ENCODE results near the gene MADCAM1.

Gene MADCAM1

DNA sequence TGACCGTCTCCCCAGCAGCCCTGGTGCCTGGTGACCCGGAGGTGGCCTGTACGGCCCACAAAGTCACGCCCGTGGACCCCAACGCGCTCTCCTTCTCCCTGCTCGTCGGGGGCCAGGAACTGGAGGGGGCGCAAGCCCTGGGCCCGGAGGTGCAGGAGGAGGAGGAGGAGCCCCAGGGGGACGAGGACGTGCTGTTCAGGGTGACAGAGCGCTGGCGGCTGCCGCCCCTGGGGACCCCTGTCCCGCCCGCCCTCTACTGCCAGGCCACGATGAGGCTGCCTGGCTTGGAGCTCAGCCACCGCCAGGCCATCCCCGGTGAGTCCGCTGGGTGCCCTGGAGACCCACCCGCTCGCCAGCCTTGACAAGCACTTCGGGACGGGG, 2.2 kb downstream of the MADCAM1 start:
- no peaks in the 10 kb centered on the region for H3K4me1 ChIP-seq (ENCODE audit: insufficient read depth, low read length)
- no peak overlapping the region for H3K4me3 ChIP-seq (ENCODE audit: low read length)
- H3K36me3 ChIP-seq (ENCODE audit: insufficient read depth, low read length), result no peaks in the 10 kb centered on the region
- H2AFZ ChIP-seq (ENCODE audit: low read depth, low read length), result no peak overlapping the region
- no peaks in the 10 kb centered on the region for H3K9me3 ChIP-seq (ENCODE audit: low read length)
- peaks cover 20% of the 10 kb centered on the region for H3K27me3 ChIP-seq (ENCODE audit: insufficient read depth, low read length)

- no peak overlapping the region for H2AFZ ChIP-seq (ENCODE audit: low read depth, low read length)
- H3K4me1 ChIP-seq (ENCODE audit: insufficient read depth, low read length), result no peaks in the 10 kb centered on the region
- H3K9me3 ChIP-seq (ENCODE audit: low read length), result no peaks in the 10 kb centered on the region
- no peaks in the 10 kb centered on the region for H3K36me3 ChIP-seq (ENCODE audit: insufficient read depth, low read length)
- no peak overlapping the region for H3K4me3 ChIP-seq (ENCODE audit: low read length)
- H3K27me3 ChIP-seq (ENCODE audit: insufficient read depth, low read length), result peaks cover 20% of the 10 kb centered on the region
Measured at GRCh38 chr19:498977-499623, 2.8 kb downstream of the MADCAM1 start.

GRCh38 chr19:501646-502045, 5.4 kb downstream of the MADCAM1 start:
- H3K4me1 ChIP-seq (ENCODE audit: insufficient read depth, low read length), result peaks cover 2% of the 10 kb centered on the region
- no peaks in the 10 kb centered on the region for H3K9me3 ChIP-seq (ENCODE audit: low read length)
- H2AFZ ChIP-seq (ENCODE audit: low read depth, low read length), result no peak overlapping the region
- no peak overlapping the region for H3K4me3 ChIP-seq (ENCODE audit: low read length)
- no peaks in the 10 kb centered on the region for H3K36me3 ChIP-seq (ENCODE audit: insufficient read depth, low read length)
- H3K27me3 ChIP-seq (ENCODE audit: insufficient read depth, low read length), result peaks cover 20% of the 10 kb centered on the region

DNA sequence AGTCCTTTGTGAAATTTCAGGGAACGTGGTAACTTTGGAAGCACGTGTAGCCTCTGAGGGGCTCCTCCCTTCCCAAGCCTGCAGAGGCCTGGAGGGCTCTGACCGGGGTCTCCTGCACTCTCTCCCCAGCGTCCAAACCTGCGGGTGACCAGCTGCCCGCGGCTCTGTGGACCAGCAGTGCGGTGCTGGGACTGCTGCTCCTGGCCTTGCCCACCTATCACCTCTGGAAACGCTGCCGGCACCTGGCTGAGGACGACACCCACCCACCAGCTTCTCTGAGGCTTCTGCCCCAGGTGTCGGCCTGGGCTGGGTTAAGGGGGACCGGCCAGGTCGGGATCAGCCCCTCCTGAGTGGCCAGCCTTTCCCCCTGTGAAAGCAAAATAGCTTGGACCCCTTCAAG, 8.3 kb downstream of the MADCAM1 start:
- no peaks in the 10 kb centered on the region for H3K36me3 ChIP-seq (ENCODE audit: insufficient read depth, low read length)

DNA sequence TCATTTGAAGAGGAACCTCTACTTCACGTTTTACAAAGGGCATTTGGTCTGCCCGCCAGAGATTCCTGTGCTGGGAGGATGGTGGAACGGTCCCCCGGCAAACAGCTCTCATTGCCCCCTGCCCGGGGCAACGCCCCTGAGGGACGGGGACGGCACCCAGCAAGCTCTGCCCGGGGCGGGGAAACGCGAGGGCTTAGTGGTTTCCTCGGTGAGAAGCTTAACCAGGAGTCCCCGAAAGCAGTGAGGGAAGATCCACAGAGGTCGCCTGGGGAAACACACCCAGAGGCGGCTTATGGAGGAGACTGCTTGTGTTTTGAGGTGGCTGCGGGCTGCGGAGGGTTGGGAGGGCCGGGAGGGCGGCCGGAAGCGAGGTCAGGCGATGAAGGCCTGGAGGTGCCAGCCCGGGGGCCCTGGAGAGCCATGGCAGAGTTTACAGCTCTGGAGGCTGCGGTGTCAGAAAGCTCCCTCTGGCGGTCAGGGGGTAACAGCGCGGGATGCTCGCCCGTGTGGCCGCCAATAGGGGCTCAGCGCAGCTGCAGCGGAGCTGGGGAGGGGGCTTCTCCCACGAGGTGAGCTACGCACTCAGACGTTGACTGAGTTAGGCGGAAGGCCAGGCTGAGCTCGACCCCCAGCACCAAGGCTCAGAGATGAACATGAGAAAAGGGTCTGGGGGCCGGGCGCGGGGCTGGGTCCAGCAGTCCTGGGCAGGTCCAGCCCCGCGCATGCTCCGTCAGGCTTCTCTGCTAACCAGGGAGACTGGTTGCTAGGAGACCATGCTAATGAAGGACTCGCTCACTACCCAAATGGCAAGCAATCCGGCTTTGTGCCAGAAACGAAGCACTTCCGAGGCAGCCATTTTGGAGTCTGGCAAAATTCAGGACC, 10.4 kb downstream of the MADCAM1 start:
- peak overlapping the region; percentile 87 for H2AFZ ChIP-seq (ENCODE audit: low read depth, low read length)
- H3K9me3 ChIP-seq (ENCODE audit: low read length), result no peaks in the 10 kb centered on the region
- H3K27me3 ChIP-seq (ENCODE audit: insufficient read depth, low read length), result no peaks in the 10 kb centered on the region
- peaks cover 13% of the 10 kb centered on the region for H3K4me1 ChIP-seq (ENCODE audit: insufficient read depth, low read length)
- H3K36me3 ChIP-seq (ENCODE audit: insufficient read depth, low read length), result no peaks in the 10 kb centered on the region
- H3K4me3 ChIP-seq (ENCODE audit: low read length), result peak overlapping the region; percentile 73

More for the DNA sequence above, 8.3 kb downstream of the MADCAM1 start:
- Histone ChIP-seq H3K27me3 (ENCODE audit: insufficient read depth, low read length) (peaks cover 2% of the 10 kb centered on the region), H3K4me3 (ENCODE audit: low read length) (no peak overlapping the region), H3K9me3 (ENCODE audit: low read length) (no peaks in the 10 kb centered on the region), H2AFZ (ENCODE audit: low read depth, low read length) (no peak overlapping the region), H3K4me1 (ENCODE audit: insufficient read depth, low read length) (peaks cover 9% of the 10 kb centered on the region)

DNA sequence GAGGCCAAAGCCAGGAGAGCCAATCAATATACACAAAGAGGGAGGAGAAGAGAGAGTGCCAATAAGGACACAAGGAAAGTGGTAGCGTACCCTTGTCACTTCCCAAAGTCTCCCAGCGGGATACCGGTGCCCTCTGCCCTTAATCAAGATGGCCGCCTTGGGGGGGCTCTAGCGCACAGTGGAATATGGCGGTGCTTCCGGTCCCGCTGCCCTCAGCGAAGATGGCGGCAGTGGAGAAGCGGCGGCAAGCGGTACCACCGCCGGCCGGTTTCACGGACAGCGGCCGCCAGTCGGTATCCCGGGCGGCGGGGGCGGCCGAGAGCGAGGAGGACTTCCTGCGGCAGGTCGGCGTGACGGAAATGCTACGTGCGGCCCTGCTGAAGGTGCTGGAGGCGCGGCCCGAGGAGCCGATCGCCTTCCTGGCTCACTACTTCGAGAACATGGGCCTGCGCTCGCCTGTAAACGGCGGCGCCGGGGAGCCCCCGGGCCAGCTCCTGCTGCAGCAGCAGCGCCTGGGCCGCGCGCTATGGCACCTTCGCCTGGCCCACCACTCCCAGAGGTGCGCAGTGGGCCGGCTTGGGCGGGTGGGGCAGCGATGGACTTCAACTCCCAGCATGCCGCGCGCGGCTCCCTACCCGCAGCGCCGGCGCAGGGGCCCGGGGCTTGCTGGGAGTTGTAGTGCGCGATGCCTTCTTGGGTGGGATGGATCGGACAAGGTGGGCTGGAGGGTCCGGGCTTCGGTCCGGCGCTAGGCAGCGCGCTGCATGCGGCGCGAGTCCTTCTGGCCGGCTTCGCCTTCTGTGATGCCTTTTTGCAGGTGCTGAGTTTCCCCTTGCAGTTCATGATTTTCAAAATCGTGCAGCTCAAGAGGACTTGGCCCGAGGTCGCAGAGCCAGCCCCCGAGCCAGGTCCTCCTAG, 11.3 kb downstream of the MADCAM1 start, which contains the start of gene TPGS1:
Gene TPGS1 (plus strand): TSS at position 212 of the 918 bp plus-strand sequence. CDS start 10 bp downstream, at position 222.
- H3K4me1 ChIP-seq (ENCODE audit: insufficient read depth, low read length), result peaks cover 13% of the 10 kb centered on the region
- H2AFZ ChIP-seq (ENCODE audit: low read depth, low read length), result peak within 1 kb of the TSS; percentile 87
- peak within 1 kb of the TSS; percentile 73 for H3K4me3 ChIP-seq (ENCODE audit: low read length)
- no peaks in the 10 kb centered on the region for H3K36me3 ChIP-seq (ENCODE audit: insufficient read depth, low read length)
- no peaks in the 10 kb centered on the region for H3K27me3 ChIP-seq (ENCODE audit: insufficient read depth, low read length)
- no peaks in the 10 kb centered on the region for H3K9me3 ChIP-seq (ENCODE audit: low read length)

DNA sequence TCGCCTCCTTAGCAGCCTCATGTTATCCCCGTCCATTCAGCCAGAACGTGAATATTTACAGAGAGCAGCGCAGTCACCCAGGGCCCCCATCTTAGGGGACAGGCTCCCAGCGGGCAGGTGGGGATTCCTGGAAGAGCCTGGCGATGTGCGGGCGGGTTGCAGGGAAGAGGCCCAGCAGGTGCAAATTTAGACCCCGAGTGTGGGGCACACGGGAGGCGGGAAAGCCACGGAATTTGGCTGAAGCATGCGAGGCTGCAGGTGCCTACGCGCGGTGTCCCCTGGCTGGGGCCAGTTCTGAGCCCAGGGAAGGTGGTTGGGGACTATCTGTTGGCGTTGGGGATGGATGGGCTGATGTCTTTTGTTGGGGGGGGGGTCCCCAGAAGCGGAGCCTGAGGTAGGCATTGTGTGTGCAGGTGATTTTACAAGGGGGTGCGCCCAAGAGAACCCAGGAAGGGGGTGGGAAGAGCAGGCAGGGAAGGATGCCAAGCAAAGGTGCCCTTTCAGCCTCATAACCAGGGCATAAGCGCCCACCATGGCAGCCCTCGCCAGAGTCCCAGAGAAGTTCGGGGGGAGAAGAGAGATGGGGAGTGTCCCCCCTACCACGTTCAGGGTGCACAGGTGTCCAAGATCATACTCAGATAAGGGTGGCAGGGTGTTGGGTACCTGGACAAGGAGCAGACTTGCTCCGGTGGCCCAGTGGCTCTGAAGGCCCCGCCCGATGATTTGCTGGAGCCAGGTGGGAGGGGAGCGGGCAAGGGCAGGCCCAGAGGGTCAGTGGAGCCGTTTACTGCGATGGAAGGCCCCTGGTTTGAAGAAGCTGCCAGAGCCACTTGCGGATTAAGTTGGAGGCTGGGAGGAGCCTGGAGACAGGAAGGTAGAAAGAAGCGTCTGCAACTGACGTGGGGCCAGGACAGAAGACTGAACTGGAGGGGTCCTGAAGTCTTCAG, 12.2 kb downstream of the MADCAM1 start:
- H3K9me3 ChIP-seq (ENCODE audit: low read length), result no peaks in the 10 kb centered on the region
- H3K36me3 ChIP-seq (ENCODE audit: insufficient read depth, low read length), result no peaks in the 10 kb centered on the region

GRCh38 chr19:510606-511100, 14.4 kb downstream of the MADCAM1 start:
- Histone ChIP-seq H3K4me3 (ENCODE audit: low read length) (no peak overlapping the region), H3K4me1 (ENCODE audit: insufficient read depth, low read length) (peaks cover 17% of the 10 kb centered on the region), H3K27me3 (ENCODE audit: insufficient read depth, low read length) (no peaks in the 10 kb centered on the region), H3K36me3 (ENCODE audit: insufficient read depth, low read length) (peaks cover 2% of the 10 kb centered on the region), H3K9me3 (ENCODE audit: low read length) (no peaks in the 10 kb centered on the region), H2AFZ (ENCODE audit: low read depth, low read length) (no peak overlapping the region)

More for the DNA sequence above, 12.2 kb downstream of the MADCAM1 start:
- Histone ChIP-seq H2AFZ (ENCODE audit: low read depth, low read length) (no peak overlapping the region), H3K27me3 (ENCODE audit: insufficient read depth, low read length) (no peaks in the 10 kb centered on the region), H3K4me1 (ENCODE audit: insufficient read depth, low read length) (peaks cover 17% of the 10 kb centered on the region), H3K4me3 (ENCODE audit: low read length) (peak overlapping the region; percentile 73)

DNA sequence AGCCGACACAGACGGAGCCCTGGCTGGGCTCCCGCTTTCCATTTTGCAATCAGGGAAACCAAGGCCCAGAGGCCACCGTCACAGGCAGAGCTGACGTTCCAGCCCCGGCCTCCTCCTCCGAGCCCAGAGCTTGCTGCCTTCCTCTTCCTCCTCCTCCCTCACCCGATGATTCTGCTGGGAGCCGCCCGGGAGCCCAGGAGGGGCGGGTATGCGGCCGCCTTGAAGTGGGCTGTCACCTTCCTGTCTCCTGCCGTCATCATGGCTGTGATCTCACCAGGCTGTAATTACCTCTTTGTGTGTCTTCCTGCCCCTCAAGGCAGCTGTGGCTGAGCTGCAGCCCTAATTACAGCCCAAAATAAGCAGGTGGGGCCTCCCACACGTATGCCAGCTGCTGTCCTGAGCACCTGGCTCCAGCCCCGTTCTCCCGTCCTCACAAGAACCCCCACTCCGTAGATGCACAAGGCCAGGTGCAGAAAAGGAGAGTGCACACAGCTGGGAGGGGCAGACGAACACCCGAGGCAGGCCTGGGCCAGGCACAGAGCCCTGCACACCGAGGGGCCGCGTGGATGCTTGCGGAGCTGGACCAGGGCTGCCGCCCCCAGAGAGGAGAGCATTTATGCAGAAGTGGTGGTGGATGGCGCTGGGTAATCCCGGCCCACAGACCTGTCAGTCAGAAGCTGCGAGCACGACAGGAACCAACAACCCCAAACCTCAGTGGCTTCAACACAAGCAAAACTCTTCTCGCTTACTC, 15.0 kb downstream of the MADCAM1 start:
- Histone ChIP-seq H3K36me3 (ENCODE audit: insufficient read depth, low read length) (peaks cover 2% of the 10 kb centered on the region), H3K4me3 (ENCODE audit: low read length) (no peak overlapping the region)

GRCh38 chr19:512547-513365, 16.5 kb downstream of the MADCAM1 start:
- peaks cover 18% of the 10 kb centered on the region for H3K4me1 ChIP-seq (ENCODE audit: insufficient read depth, low read length)
- H3K36me3 ChIP-seq (ENCODE audit: insufficient read depth, low read length), result peaks cover 2% of the 10 kb centered on the region
- H3K4me3 ChIP-seq (ENCODE audit: low read length), result no peak overlapping the region

More for the DNA sequence above, 15.0 kb downstream of the MADCAM1 start:
- Histone ChIP-seq H3K27me3 (ENCODE audit: insufficient read depth, low read length) (no peaks in the 10 kb centered on the region), H3K4me1 (ENCODE audit: insufficient read depth, low read length) (peaks cover 16% of the 10 kb centered on the region), H2AFZ (ENCODE audit: low read depth, low read length) (no peak overlapping the region), H3K9me3 (ENCODE audit: low read length) (no peaks in the 10 kb centered on the region)

More at GRCh38 chr19:512547-513365, 16.5 kb downstream of the MADCAM1 start:
- Histone ChIP-seq H2AFZ (ENCODE audit: low read depth, low read length) (no peak overlapping the region), H3K27me3 (ENCODE audit: insufficient read depth, low read length) (no peaks in the 10 kb centered on the region), H3K9me3 (ENCODE audit: low read length) (no peaks in the 10 kb centered on the region)
